ENCODE measurements around the gene CCDC83.
"Not testable (repeated sequence)": the region's sequence is repeated elsewhere in the genome, so short reads cannot be mapped to it uniquely, and the experiment has no call there.

The CCDC83 gene

GRCh38 chr11:85945788-85946187 is 90.6 kb downstream of the CCDC83 start:
- DNase-seq = no peak

GRCh38 chr11:85946221-85946620 is 91.0 kb downstream of the CCDC83 start:
- no peak for DNase-seq

- DNase-seq = no peak
Measured at GRCh38 chr11:85947431-85948272, 92.5 kb downstream of the CCDC83 start.

GRCh38 chr11:85948884-85949283 is 93.7 kb downstream of the CCDC83 start:
- no peak for DNase-seq

- no peak for DNase-seq
Measured at GRCh38 chr11:85949798-85950197, 94.6 kb downstream of the CCDC83 start.

- no peak for DNase-seq
Measured at GRCh38 chr11:85950317-85951048, 95.3 kb downstream of the CCDC83 start.

- DNase-seq = no peak
Measured at GRCh38 chr11:85951049-85951405, 95.8 kb downstream of the CCDC83 start.

- no peak for DNase-seq
Measured at GRCh38 chr11:85951428-85952107, 96.4 kb downstream of the CCDC83 start.

- not testable (repeated sequence) for DNase-seq
Measured at GRCh38 chr11:85952108-85952485, 96.9 kb downstream of the CCDC83 start.

- no peak for DNase-seq
Measured at GRCh38 chr11:85953491-85954143, 98.4 kb downstream of the CCDC83 start.

GRCh38 chr11:85955531-85955930 is 100.3 kb downstream of the CCDC83 start:
- DNase-seq = no peak

GRCh38 chr11:85960678-85961077 is 105.5 kb downstream of the CCDC83 start:
- DNase-seq = no peak

GRCh38 chr11:85961130-85961529 is 105.9 kb downstream of the CCDC83 start:
- no peak for DNase-seq

GRCh38 chr11:85961930-85962363 is 106.8 kb downstream of the CCDC83 start:
- no peak for DNase-seq

- DNase-seq = no peak
Measured at GRCh38 chr11:85965202-85965601, 110.0 kb downstream of the CCDC83 start.

- DNase-seq = no peak
Measured at GRCh38 chr11:85967457-85967856, 112.3 kb downstream of the CCDC83 start.
